ENCODE data around the gene DCXR.

Gene DCXR

GRCh38 chr17:82054351-82055022, 17.0 kb upstream of the DCXR start:
- no peaks in the 10 kb centered on the region for H3K27me3 ChIP-seq
- H3K27ac ChIP-seq = no peak overlapping the region
- H3K36me3 ChIP-seq = peaks cover 63% of the 10 kb centered on the region
- H3K9me3 ChIP-seq = no peaks in the 10 kb centered on the region
- no peak overlapping the region for H3K4me3 ChIP-seq (ENCODE audit: low read depth in 1 of 2, low read length in 1 of 2)
- H3K4me1 ChIP-seq (ENCODE audit: control insufficient read depth in 1 of 2, insufficient read depth in 1 of 2, low read depth in 1 of 2, low read length in 1 of 2) = peaks cover 15 to 21% of the 10 kb centered on the region in 2 experiments
- no peak for TF ChIP-seq CTCF (IDR thresholded peaks at IDR 0.05)

DNA sequence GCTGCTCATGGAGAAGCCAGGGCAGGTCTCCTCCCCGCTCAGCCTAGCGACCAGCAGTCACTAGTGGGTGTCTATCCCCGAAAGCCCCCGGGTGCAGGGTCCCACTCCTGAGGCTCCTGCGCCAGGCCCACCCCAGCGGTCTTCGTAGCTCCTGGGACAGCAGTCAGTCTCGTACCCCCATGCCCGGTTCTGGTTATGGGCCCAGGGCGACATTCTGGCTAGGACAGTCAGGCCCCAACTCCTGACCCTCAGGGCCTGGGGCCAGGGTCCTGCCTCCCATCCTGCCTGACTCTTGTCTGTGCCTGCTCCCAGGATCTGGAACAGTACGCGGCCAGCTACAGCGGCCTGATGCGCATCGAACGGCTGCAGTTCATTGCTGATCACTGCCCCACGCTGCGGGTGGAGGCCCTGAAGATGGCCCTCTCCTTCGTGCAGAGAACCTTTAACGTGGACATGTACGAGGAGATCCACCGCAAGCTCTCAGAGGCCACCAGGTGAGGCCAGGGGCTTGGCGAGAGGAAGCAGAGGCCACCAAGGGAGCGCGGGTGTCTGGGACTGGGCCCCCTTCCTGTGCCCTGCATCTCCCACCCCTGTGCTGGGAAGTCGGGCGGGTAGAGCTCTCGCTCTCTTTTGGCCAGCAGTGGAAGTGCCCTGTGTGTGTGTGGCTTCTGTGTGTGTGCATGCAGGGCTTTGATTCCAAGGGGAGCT, 16.2 kb upstream of the DCXR start:
- Histone ChIP-seq H3K36me3 (peaks cover 62% of the 10 kb centered on the region), H3K4me1 (ENCODE audit: control insufficient read depth in 1 of 2, insufficient read depth in 1 of 2, low read depth in 1 of 2, low read length in 1 of 2) (peaks cover 15 to 21% of the 10 kb centered on the region in 2 experiments), H3K4me3 (ENCODE audit: low read depth in 1 of 2, low read length in 1 of 2) (no peak overlapping the region), H3K27me3 (no peaks in the 10 kb centered on the region), H3K9me3 (no peaks in the 10 kb centered on the region), H3K27ac (no peak overlapping the region)
- TF ChIP-seq CTCF (IDR thresholded peaks at IDR 0.05) = no peak

GRCh38 chr17:82053130-82053529, 15.6 kb upstream of the DCXR start:
- no peak for TF ChIP-seq CTCF (IDR thresholded peaks at IDR 0.05)
- no peak overlapping the region for H3K27ac ChIP-seq
- no peaks in the 10 kb centered on the region for H3K27me3 ChIP-seq
- H3K4me1 ChIP-seq (ENCODE audit: control insufficient read depth in 1 of 2, insufficient read depth in 1 of 2, low read depth in 1 of 2, low read length in 1 of 2) = peaks cover 15 to 21% of the 10 kb centered on the region in 2 experiments
- no peak overlapping the region for H3K4me3 ChIP-seq (ENCODE audit: low read depth in 1 of 2, low read length in 1 of 2)
- H3K9me3 ChIP-seq = no peaks in the 10 kb centered on the region
- H3K36me3 ChIP-seq = peaks cover 62% of the 10 kb centered on the region

DNA sequence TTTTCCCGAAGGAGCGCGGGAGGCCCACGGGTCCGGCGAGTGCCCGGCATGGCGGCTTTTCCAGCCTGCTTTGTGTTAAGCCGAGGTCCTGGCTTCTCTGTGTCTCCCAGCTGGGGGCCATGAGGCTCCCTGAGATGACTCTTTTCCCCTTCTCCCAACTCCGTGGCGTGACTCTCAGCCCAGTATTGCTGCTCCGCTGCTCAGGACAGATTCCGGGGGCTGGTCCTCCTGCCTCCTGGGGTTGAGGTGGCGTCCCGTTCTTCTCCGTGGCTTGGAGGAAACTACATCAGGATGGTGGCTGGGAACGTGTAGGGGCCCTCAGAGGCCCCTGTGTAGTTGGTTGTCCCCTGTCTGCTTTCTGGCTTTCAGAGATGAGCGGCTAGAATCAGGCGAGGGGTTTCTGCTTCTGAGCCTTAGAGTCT, 15.2 kb upstream of the DCXR start:
- Histone ChIP-seq H3K9me3 (no peaks in the 10 kb centered on the region), H3K27ac (no peak overlapping the region), H3K4me1 (ENCODE audit: control insufficient read depth in 1 of 2, insufficient read depth in 1 of 2, low read depth in 1 of 2, low read length in 1 of 2) (peaks cover 15 to 21% of the 10 kb centered on the region in 2 experiments), H3K27me3 (no peaks in the 10 kb centered on the region), H3K36me3 (peaks cover 62% of the 10 kb centered on the region), H3K4me3 (ENCODE audit: low read depth in 1 of 2, low read length in 1 of 2) (peak overlapping the region; percentile 64 to 65)
- no peak for TF ChIP-seq CTCF (IDR thresholded peaks at IDR 0.05)

DNA sequence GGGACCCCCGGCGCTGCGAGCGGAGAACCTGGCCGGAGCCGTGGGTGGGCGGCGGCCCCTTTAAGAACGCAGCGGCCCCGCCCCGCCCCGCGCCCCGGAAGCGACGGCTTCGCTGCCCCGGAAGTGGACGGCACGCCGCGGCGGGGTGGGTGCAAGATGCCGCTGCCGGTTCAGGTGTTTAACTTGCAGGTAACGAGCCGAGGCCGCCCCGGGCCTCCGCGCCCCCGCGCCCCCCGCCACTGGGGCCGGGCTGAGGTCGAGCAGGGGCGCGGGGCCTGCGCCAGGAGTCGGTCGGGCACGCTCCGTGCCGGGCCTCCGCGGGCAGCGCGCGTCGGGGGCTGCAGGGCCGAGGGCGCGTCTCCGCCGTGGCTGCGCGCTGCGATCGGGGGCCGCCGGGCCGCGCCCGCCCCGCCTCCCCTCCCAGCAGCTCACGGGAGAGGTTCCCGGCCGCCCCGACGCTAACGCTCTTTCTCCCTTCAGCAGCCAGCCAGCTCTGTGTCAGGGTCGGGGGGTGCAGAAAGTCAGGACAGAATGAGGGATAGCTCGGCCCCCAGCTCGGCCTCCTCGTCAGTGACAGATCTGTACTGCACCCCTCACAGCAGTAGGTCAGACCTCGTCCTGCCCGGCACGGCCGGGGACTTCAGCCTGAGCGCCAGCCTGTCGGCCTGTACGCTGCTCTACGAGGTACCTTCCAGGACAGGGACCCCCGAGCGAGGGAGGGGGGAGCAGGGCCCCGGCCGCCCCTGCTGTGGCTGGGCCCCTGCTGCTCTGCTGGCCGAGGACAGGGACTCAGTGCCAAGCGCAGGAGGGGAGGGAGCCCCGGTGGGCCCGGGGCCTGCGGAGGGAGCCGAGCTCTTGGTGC, 14.5 kb upstream of the DCXR start, which contains the start of the genes GPS1 and RFNG:
Gene GPS1, plus strand, starts transcription at position 123 of the 862 bp plus-strand sequence. Its CDS starts 34 bp downstream, at position 157.
Gene RFNG, minus strand, starts transcription at position 36 of the 862 bp plus-strand sequence. CDS start 45 bp downstream, outside the sequence.
- H3K27ac ChIP-seq = peak within 1 kb of the TSS; percentile 57
- H3K27me3 ChIP-seq = no peaks in the 10 kb centered on the region
- H3K4me1 ChIP-seq (ENCODE audit: control insufficient read depth in 1 of 2, insufficient read depth in 1 of 2, low read depth in 1 of 2, low read length in 1 of 2) = peaks cover 15 to 21% of the 10 kb centered on the region in 2 experiments
- H3K36me3 ChIP-seq = peaks cover 62% of the 10 kb centered on the region
- H3K9me3 ChIP-seq = no peaks in the 10 kb centered on the region
- no peak for TF ChIP-seq CTCF (IDR thresholded peaks at IDR 0.05)
- H3K4me3 ChIP-seq (ENCODE audit: low read depth in 1 of 2, low read length in 1 of 2) = peak within 1 kb of the TSS; percentile 64 to 65
